GM13976 (cell line): Measurements from ENCODE around the gene OVCA2.

Experiments
- DNase-seq: peaks from one replicate; pipeline ENCODE4 v3.0.0; 2012; ENCODE audit warnings: low spot score
- CTCF ChIP-seq: IDR thresholded peaks from 2 replicates; pipeline ENCODE4 v1.5.1; 2012; ENCODE audit warnings: borderline replicate concordance, mild to moderate bottlenecking; ENCODE audit not compliant: insufficient read depth; ENCODE audit errors: extremely low read depth, missing control alignments, control extremely low read depth
- in situ Hi-C: fragments of 300-500 bp; cut with MboI; formaldehyde crosslinking; loops from one replicate; pipeline ENCODE4 v1.12.0; 2022; ENCODE audit warnings: low sequenced_read_pairs, mixed read lengths, inconsistent platforms; ENCODE audit not compliant: unreplicated experiment

Gene OVCA2

GRCh38 chr17:2060681-2061440 lies 19.0 kb downstream of the OVCA2 start:
- DNase-seq = peak; percentile 27
- no peak for TF ChIP-seq CTCF
- in situ Hi-C loops = no loop called here

GRCh38 chr17:2061441-2061958 lies 19.7 kb downstream of the OVCA2 start:
- TF ChIP-seq CTCF = no peak
- no peak for DNase-seq
- in situ Hi-C loops = no loop called here

- no peak for DNase-seq
- TF ChIP-seq CTCF = no peak
- in situ Hi-C loops = no loop called here
These were observed 20.9 kb downstream of the OVCA2 start for GRCh38 chr17:2062571-2063183.

GRCh38 chr17:2063261-2064146 lies 21.7 kb downstream of the OVCA2 start:
- peak; percentile 49 for DNase-seq
- in situ Hi-C loops = no loop called here
- TF ChIP-seq CTCF = no peak

- no peak for TF ChIP-seq CTCF
- DNase-seq = no peak
- in situ Hi-C loops = no loop called here
These were observed 22.3 kb downstream of the OVCA2 start for GRCh38 chr17:2064147-2064489.

- no peak for TF ChIP-seq CTCF
- DNase-seq = peak; percentile 50
- in situ Hi-C loops = no loop called here
These were observed 22.7 kb downstream of the OVCA2 start for GRCh38 chr17:2064520-2064971.
